ENCODE measurements around the gene MAP3K6.

- TF ChIP-seq HMGXB4 (CRISPR knock-in tag; IDR thresholded peaks at IDR 0.05; ENCODE audit: borderline replicate concordance) (no peak), ATOH8 (CRISPR knock-in tag; IDR thresholded peaks at IDR 0.05; ENCODE audit: low read depth) (no peak), CHD4 (IDR thresholded peaks at IDR 0.05; ENCODE audit: borderline replicate concordance) (no peak), PBX3 (IDR thresholded peaks at IDR 0.05) (no peak)
These were observed 10.0 kb downstream of the MAP3K6 start for GRCh38 chr1:27356619-27357280.
